ENCODE results near the gene ANOS1. TPM values are rescaled to one million over a fixed set of nuclear protein-coding genes. Genes with fewer than 3 reads are reported as not detected.

ANOS1 gene
- polyA plus RNA-seq, 2 of the 4 experiments (the other 2 are of a cell fraction): 0.04 TPM; not detected in 1

DNA sequence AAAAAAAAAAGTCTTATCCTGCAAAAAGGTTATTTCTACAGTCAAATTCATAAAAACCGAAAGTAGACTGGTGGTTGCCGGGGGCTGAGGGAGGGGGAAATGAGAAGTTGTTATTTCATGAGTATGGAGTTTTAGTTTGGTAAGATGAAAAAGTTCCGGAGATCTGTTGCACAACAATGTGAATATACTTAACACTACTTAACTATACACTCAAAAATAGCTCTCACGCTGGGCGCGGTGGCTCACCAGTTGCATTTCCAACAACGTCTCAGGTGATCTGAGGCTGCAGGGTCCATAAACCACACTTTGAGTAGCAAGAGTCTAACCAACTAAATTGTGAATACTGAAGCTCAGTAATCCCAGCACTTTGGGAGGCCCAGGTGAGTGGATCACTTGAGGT is 52.4 kb downstream of the ANOS1 start:
- ATAC-seq (no peak), FAIRE-seq (no peak), DNase-seq (ENCODE audit: low read depth in 1 of 2, low spot score in 1 of 2) (no peak)
- ChIA-PET CTCF (no interaction called here), POLR2A (no interaction called here)
- TF ChIP-seq HOXB13 (CRISPR knock-in tag; IDR thresholded peaks at IDR 0.05; ENCODE audit: low read depth): no peak
- no peak for TF ChIP-seq RARB (CRISPR knock-in tag; IDR thresholded peaks at IDR 0.05)
- no peak for TF ChIP-seq RAD21 (conservative IDR thresholded peaks at IDR 0.05 in 1 of 2, IDR thresholded peaks at IDR 0.05 in 1 of 2)
- TF ChIP-seq HEYL (CRISPR knock-in tag; IDR thresholded peaks at IDR 0.05): no peak
- TF ChIP-seq, protein P1, sequence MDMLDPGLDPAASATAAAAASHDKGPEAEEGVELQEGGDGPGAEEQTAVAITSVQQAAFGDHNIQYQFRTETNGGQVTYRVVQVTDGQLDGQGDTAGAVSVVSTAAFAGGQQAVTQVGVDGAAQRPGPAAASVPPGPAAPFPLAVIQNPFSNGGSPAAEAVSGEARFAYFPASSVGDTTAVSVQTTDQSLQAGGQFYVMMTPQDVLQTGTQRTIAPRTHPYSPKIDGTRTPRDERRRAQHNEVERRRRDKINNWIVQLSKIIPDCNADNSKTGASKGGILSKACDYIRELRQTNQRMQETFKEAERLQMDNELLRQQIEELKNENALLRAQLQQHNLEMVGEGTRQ (IDR thresholded peaks at IDR 0.05): no peak
- no peak for TF ChIP-seq CHD2 (IDR thresholded peaks at IDR 0.05; ENCODE audit: low read length, partially characterized antibody)
- no peak for TF ChIP-seq ZNF302 (CRISPR knock-in tag; IDR thresholded peaks at IDR 0.05)
- no peak for TF ChIP-seq JUNB (IDR thresholded peaks at IDR 0.05)
- TF ChIP-seq KDM1A (IDR thresholded peaks at IDR 0.05; ENCODE audit: low read depth): no peak
- TF ChIP-seq RCOR1 (IDR thresholded peaks at IDR 0.05; ENCODE audit: low read depth, low read length): no peak
- TF ChIP-seq ZFP36 (IDR thresholded peaks at IDR 0.05; ENCODE audit: borderline replicate concordance, partially characterized antibody): no peak
- TF ChIP-seq EHMT2 (IDR thresholded peaks at IDR 0.05; ENCODE audit: low read depth): no peak
- TF ChIP-seq JUN (IDR thresholded peaks at IDR 0.05): no peak
- no peak for TF ChIP-seq KDM5A (IDR thresholded peaks at IDR 0.05)
- TF ChIP-seq EP300 (IDR thresholded peaks at IDR 0.05): no peak
- no peak for TF ChIP-seq RFX5 (IDR thresholded peaks at IDR 0.05)
- TF ChIP-seq HOXA7 (CRISPR knock-in tag; IDR thresholded peaks at IDR 0.05): no peak
- Histone ChIP-seq H3K4me1 (no peaks in the 10 kb centered on the region), H3K4me3 (no peak overlapping the region), H3K27ac (no peak overlapping the region), H3K9me3 (no peaks in the 10 kb centered on the region), H3K4me2 (no peak overlapping the region)
- 8% methylated on average over 7 of the region's 7 CpGs for WGBS (ENCODE audit: missing lambda C conversion rate)

DNA sequence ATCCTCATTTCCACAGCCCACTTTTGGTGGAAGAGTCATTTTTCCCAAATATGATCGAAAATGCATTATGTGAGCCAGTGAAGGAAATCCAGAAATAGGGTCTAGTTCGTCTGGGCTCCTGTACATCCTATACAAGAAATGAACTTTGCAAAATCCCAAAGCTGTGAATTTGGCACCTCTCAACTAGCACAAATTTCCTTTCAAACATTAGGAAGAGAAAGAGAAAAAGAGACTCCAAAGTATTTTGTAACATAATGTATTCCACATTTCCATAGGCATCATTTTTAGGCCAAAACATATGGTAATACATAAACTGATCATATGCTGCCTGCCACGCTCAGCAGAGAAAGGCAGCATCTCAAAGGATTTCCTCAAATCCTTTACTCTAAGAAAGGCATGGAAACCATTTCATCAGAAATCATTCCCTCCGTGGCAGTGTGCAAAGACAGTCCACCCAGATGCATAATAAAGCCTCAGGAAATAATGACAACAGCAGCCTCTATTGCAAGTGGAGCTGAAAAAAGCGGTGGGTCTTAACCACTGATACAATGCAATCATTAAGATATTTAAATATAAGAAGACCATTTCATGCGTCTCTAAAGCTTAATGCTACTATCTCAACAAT is 56.8 kb downstream of the ANOS1 start:
- Histone ChIP-seq H3K27ac (no peak overlapping the region), H3K4me1 (no peaks in the 10 kb centered on the region), H3K4me3 (no peak overlapping the region), H3K4me2 (no peak overlapping the region), H3K9me3 (no peaks in the 10 kb centered on the region)
- no peak for ATAC-seq
- FAIRE-seq: no peak
- DNase-seq (ENCODE audit: low read depth in 1 of 2, low spot score in 1 of 2): no peak
- ChIA-PET POLR2A (no interaction called here), CTCF (no interaction called here)
- WGBS (ENCODE audit: missing lambda C conversion rate): 33% methylated on average over 6 of the region's 6 CpGs
- TF ChIP-seq, protein P2, sequence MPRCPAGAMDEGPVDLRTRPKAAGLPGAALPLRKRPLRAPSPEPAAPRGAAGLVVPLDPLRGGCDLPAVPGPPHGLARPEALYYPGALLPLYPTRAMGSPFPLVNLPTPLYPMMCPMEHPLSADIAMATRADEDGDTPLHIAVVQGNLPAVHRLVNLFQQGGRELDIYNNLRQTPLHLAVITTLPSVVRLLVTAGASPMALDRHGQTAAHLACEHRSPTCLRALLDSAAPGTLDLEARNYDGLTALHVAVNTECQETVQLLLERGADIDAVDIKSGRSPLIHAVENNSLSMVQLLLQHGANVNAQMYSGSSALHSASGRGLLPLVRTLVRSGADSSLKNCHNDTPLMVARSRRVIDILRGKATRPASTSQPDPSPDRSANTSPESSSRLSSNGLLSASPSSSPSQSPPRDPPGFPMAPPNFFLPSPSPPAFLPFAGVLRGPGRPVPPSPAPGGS (IDR thresholded peaks at IDR 0.05): no peak
- TF ChIP-seq, protein P3, sequence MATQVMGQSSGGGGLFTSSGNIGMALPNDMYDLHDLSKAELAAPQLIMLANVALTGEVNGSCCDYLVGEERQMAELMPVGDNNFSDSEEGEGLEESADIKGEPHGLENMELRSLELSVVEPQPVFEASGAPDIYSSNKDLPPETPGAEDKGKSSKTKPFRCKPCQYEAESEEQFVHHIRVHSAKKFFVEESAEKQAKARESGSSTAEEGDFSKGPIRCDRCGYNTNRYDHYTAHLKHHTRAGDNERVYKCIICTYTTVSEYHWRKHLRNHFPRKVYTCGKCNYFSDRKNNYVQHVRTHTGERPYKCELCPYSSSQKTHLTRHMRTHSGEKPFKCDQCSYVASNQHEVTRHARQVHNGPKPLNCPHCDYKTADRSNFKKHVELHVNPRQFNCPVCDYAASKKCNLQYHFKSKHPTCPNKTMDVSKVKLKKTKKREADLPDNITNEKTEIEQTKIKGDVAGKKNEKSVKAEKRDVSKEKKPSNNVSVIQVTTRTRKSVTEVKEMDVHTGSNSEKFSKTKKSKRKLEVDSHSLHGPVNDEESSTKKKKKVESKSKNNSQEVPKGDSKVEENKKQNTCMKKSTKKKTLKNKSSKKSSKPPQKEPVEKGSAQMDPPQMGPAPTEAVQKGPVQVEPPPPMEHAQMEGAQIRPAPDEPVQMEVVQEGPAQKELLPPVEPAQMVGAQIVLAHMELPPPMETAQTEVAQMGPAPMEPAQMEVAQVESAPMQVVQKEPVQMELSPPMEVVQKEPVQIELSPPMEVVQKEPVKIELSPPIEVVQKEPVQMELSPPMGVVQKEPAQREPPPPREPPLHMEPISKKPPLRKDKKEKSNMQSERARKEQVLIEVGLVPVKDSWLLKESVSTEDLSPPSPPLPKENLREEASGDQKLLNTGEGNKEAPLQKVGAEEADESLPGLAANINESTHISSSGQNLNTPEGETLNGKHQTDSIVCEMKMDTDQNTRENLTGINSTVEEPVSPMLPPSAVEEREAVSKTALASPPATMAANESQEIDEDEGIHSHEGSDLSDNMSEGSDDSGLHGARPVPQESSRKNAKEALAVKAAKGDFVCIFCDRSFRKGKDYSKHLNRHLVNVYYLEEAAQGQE (IDR thresholded peaks at IDR 0.05): no peak
- TF ChIP-seq FOXS1 (CRISPR knock-in tag; IDR thresholded peaks at IDR 0.05) (no peak), SMC3 (IDR thresholded peaks at IDR 0.05) (no peak), EP300 (IDR thresholded peaks at IDR 0.05) (no peak), HEYL (CRISPR knock-in tag; IDR thresholded peaks at IDR 0.05) (no peak), KDM5A (IDR thresholded peaks at IDR 0.05) (no peak), RNF2 (IDR thresholded peaks at IDR 0.05; ENCODE audit: borderline replicate concordance, low read depth) (no peak), HDAC2 (IDR thresholded peaks at IDR 0.05) (no peak), TFCP2L1 (CRISPR knock-in tag; IDR thresholded peaks at IDR 0.05) (no peak), PHF8 (IDR thresholded peaks at IDR 0.05; ENCODE audit: borderline replicate concordance, low read depth) (no peak), NR3C1 (IDR thresholded peaks at IDR 0.05) (no peak), RAD21 (conservative IDR thresholded peaks at IDR 0.05 in 1 of 2, IDR thresholded peaks at IDR 0.05 in 1 of 2) (no peak), RARB (CRISPR knock-in tag; IDR thresholded peaks at IDR 0.05) (no peak)
- TF ChIP-seq, protein P4, sequence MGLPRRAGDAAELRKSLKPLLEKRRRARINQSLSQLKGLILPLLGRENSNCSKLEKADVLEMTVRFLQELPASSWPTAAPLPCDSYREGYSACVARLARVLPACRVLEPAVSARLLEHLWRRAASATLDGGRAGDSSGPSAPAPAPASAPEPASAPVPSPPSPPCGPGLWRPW (IDR thresholded peaks at IDR 0.05): no peak
- TF ChIP-seq, protein P5, sequence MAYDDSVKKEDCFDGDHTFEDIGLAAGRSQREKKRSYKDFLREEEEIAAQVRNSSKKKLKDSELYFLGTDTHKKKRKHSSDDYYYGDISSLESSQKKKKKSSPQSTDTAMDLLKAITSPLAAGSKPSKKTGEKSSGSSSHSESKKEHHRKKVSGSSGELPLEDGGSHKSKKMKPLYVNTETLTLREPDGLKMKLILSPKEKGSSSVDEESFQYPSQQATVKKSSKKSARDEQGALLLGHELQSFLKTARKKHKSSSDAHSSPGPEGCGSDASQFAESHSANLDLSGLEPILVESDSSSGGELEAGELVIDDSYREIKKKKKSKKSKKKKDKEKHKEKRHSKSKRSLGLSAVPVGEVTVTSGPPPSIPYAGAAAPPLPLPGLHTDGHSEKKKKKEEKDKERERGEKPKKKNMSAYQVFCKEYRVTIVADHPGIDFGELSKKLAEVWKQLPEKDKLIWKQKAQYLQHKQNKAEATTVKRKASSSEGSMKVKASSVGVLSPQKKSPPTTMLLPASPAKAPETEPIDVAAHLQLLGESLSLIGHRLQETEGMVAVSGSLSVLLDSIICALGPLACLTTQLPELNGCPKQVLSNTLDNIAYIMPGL (CRISPR knock-in tag; IDR thresholded peaks at IDR 0.05; ENCODE audit: borderline replicate concordance): no peak
- TF ChIP-seq, protein P6, sequence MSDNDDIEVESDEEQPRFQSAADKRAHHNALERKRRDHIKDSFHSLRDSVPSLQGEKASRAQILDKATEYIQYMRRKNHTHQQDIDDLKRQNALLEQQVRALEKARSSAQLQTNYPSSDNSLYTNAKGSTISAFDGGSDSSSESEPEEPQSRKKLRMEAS (IDR thresholded peaks at IDR 0.05): no peak
- TF ChIP-seq, protein P7, sequence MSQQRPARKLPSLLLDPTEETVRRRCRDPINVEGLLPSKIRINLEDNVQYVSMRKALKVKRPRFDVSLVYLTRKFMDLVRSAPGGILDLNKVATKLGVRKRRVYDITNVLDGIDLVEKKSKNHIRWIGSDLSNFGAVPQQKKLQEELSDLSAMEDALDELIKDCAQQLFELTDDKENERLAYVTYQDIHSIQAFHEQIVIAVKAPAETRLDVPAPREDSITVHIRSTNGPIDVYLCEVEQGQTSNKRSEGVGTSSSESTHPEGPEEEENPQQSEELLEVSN (IDR thresholded peaks at IDR 0.05; ENCODE audit: borderline replicate concordance, low read depth): no peak
